ENCODE data around the gene NFYA. TPM values are rescaled to one million over a fixed set of nuclear protein-coding genes. Genes with fewer than 3 reads are reported as not detected.

NFYA gene
- total RNA-seq, 3 donors from 2014 or later = 28.6 to 33.4 (median 29.8) TPM

DNA sequence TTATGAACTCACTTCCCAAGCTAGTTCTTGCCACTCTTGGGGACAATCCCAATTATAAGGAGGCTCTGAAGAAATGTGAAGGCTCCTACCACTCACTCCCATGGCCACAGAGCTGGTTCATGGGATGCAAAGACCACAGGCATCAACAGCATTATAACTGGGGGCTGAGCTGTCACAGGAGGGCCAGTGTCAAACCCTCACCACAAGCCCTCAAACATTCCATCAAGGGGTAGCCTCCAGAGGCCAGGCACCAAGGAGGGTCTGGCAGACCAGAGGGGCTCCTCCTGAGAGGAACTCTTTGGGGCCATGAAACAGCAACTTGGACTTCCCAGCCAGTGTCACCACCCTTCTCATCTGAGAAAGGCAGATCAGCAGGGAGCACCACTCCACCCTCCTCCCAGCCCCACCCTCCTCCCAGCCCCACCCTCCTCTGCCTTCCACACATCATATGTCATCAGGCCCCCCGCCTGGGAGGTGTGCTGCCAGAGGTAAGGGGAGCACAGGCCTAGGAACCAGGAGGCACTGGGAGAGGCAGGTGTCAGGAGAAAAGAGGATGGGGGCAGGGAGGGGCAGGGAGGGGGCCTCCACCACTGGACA, 31.7 kb upstream of the NFYA start:
- no peak for DNase-seq (ENCODE audit: low spot score in 2 of 2)
- TF ChIP-seq, protein P1, sequence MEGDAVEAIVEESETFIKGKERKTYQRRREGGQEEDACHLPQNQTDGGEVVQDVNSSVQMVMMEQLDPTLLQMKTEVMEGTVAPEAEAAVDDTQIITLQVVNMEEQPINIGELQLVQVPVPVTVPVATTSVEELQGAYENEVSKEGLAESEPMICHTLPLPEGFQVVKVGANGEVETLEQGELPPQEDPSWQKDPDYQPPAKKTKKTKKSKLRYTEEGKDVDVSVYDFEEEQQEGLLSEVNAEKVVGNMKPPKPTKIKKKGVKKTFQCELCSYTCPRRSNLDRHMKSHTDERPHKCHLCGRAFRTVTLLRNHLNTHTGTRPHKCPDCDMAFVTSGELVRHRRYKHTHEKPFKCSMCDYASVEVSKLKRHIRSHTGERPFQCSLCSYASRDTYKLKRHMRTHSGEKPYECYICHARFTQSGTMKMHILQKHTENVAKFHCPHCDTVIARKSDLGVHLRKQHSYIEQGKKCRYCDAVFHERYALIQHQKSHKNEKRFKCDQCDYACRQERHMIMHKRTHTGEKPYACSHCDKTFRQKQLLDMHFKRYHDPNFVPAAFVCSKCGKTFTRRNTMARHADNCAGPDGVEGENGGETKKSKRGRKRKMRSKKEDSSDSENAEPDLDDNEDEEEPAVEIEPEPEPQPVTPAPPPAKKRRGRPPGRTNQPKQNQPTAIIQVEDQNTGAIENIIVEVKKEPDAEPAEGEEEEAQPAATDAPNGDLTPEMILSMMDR (IDR thresholded peaks at IDR 0.05) = no peak
- TF ChIP-seq POLR2A (IDR thresholded peaks at IDR 0.05) (no peak), POLR2AphosphoS5 (IDR thresholded peaks at IDR 0.05) (no peak)
- no peaks in the 10 kb centered on the region for H3K4me1 ChIP-seq
- H3K27me3 ChIP-seq = no peaks in the 10 kb centered on the region
- no peak overlapping the region for H3K4me3 ChIP-seq
- H3K36me3 ChIP-seq = no peaks in the 10 kb centered on the region
- no peaks in the 10 kb centered on the region for H3K9me3 ChIP-seq
- no peak overlapping the region for H3K27ac ChIP-seq
- intact Hi-C loops (cut with DNase I; ENCODE audit: low total_unique reads) = no loop called here

DNA sequence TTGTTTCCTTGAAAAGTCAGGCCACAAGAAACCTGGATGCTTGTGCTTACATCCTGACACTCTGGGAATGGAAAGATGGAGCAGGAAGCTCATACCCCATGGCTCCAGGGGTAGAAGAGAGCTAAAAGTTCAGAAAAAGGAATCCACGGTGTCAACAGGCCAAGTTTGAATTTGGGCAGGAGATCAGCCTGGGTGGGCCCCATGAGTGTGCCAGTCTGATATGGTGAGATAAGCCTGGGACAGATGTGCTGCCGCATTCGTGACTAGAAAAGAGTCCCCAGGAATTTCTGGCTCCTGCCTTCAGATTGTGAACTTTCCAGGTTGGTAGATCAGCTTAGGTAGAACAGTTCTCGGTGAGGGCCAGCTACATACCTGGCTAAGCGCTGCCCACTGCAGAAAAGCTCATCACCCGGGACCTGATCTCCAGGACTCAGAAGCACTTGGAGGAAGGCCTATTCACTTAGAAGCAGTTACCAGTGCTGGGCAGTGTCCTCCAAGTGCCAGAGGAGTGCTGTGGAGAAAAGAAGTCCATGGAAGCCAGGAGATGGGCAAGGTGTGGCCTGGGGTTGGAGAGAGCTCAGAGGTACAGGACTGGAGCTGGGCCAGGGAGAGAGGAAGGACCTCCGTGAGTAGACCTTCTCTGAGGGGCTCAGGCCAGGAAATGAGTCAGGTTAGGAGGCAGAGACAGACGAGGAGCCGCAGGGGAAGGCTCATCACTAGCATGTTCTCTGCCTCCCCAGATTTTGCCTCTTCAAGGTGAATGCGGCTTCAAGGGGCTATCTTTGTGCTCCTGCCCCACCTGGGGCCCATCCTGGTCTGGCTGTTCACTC, 30.3 kb upstream of the NFYA start, which contains the start of gene TSPO2:
TSS of gene TSPO2 (plus strand) at position 242 of the 830 bp plus-strand sequence. CDS start at position 761, 519 bp downstream.
- H3K4me3 ChIP-seq = no peak within 1 kb of the TSS
- no peak for TF ChIP-seq POLR2A (IDR thresholded peaks at IDR 0.05)
- TF ChIP-seq, protein P1 (IDR thresholded peaks at IDR 0.05) = no peak
- TF ChIP-seq POLR2AphosphoS5 (IDR thresholded peaks at IDR 0.05) = no peak
- no peaks in the 10 kb centered on the region for H3K27me3 ChIP-seq
- DNase-seq (ENCODE audit: low spot score in 2 of 2) = no peak
- H3K36me3 ChIP-seq = no peaks in the 10 kb centered on the region
- H3K9me3 ChIP-seq = no peaks in the 10 kb centered on the region
- intact Hi-C loops (cut with DNase I; ENCODE audit: low total_unique reads) = no loop called here
- H3K4me1 ChIP-seq = no peaks in the 10 kb centered on the region
- H3K27ac ChIP-seq = no peak within 1 kb of the TSS

DNA sequence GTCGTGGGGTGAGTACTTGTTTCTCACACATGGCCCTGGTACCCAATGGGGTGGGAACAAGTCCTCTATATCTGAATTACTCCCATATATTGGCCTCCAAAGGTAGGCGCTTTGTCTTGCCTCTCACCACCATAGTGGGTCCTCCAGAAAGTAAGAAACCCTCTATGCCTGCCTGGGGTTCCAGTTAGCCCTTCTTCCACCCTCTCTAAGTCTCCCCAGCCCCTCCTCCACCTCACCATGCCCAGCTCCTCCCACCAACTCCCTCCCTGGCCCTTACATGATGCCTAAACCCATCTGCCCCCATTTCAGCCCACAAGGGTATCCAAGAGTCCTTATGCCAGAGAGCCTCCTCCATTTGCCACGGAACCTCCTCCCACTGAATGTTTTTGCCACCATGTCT, 29.6 kb upstream of the NFYA start:
- intact Hi-C loops (cut with DNase I; ENCODE audit: low total_unique reads) = no loop called here
- Histone ChIP-seq H3K27me3 (no peaks in the 10 kb centered on the region), H3K4me3 (no peak overlapping the region), H3K4me1 (no peaks in the 10 kb centered on the region), H3K36me3 (no peaks in the 10 kb centered on the region), H3K27ac (no peak overlapping the region), H3K9me3 (no peaks in the 10 kb centered on the region)
- TF ChIP-seq POLR2AphosphoS5 (IDR thresholded peaks at IDR 0.05) (no peak), POLR2A (IDR thresholded peaks at IDR 0.05) (no peak)
- TF ChIP-seq, protein P1 (IDR thresholded peaks at IDR 0.05) = no peak
- DNase-seq (ENCODE audit: low spot score in 2 of 2) = no peak

DNA sequence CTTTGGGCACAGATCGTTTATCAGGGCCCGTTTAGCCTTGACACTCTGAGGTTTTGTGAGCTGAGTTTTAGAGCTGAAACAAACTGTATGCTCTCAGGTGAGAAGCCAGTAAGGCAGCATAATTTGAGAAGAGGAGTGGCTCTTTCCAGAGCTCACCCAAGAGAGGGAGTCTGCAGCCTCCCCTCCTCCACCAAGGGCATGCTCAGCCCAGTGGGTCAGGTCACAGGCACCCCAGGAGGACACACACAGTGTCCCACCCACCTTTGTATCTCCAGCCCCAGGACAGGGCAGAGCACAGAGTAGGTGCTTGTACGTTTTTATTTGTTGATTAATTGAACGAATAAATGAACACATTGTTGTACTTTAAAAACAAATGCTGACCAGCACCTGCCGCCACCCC, 27.1 kb upstream of the NFYA start:
- Histone ChIP-seq H3K4me3 (no peak overlapping the region), H3K27ac (no peak overlapping the region), H3K4me1 (no peaks in the 10 kb centered on the region), H3K9me3 (no peaks in the 10 kb centered on the region), H3K36me3 (no peaks in the 10 kb centered on the region), H3K27me3 (no peaks in the 10 kb centered on the region)
- TF ChIP-seq POLR2A (IDR thresholded peaks at IDR 0.05) = no peak
- TF ChIP-seq POLR2AphosphoS5 (IDR thresholded peaks at IDR 0.05) = no peak
- TF ChIP-seq, protein P1 (IDR thresholded peaks at IDR 0.05) = no peak
- no peak for DNase-seq (ENCODE audit: low spot score in 2 of 2)
- intact Hi-C loops (cut with DNase I; ENCODE audit: low total_unique reads) = no loop called here

DNA sequence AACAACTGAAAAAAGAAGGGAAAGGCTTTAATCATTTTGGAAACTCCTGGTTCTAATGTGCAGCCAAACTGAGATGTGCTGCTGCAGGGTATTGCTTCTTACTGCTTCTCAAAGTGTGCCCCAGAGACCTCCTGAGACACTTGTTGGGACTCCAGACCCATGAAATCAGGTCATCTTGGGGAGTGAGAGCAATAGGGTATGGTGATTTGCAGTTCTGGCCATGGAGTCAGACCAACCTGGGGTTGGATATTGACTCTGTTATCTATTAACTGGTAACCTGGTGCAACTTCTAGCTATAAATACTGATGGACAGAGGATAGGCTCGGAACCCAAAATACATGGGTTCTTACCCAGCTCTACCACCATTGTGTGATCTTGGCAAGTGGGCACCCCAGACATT, 26.7 kb upstream of the NFYA start:
- no peaks in the 10 kb centered on the region for H3K9me3 ChIP-seq
- intact Hi-C loops (cut with DNase I; ENCODE audit: low total_unique reads) = no loop called here
- TF ChIP-seq, protein P1 (IDR thresholded peaks at IDR 0.05) = no peak
- no peak for TF ChIP-seq POLR2AphosphoS5 (IDR thresholded peaks at IDR 0.05)
- TF ChIP-seq POLR2A (IDR thresholded peaks at IDR 0.05) = no peak
- H3K27me3 ChIP-seq = no peaks in the 10 kb centered on the region
- H3K27ac ChIP-seq = no peak overlapping the region
- DNase-seq (ENCODE audit: low spot score in 2 of 2) = no peak
- H3K4me3 ChIP-seq = no peak overlapping the region
- H3K4me1 ChIP-seq = no peaks in the 10 kb centered on the region
- no peaks in the 10 kb centered on the region for H3K36me3 ChIP-seq
